A549 (cell line): ENCODE measurements around the gene TRMT2A. TPM values are rescaled to one million over a fixed set of nuclear protein-coding genes. Genes with fewer than 3 reads are reported as not detected.

ENCODE experiments used
- ATAC-seq, 2 experiments: fragments of 200-7000 bp in 1 of 2; fragments of >200 bp in 1 of 2; cut with Nextera tagmentation in 1 of 2; cut with Tn5 transposase in 1 of 2; 3 replicates each; pipeline versions ENCODE4 v1.8.0 to v1.9.1; 2018 to 2020; ENCODE audit warnings: mild to moderate bottlenecking in 1 of 2, moderate library complexity in 1 of 2
- CTCF ChIA-PET: fragments of 300-600 bp; sonication (Branson Sonifier 250); formaldehyde crosslinking; extraction: SDS; loops from one replicate; lab custom pipeline; 2021; ENCODE audit warnings: antibody characterized with exemption, inconsistent platforms; lab: Yijun Ruan, JAX
- POLR2A ChIA-PET: fragments of 350-600 bp; formaldehyde crosslinking; extraction: SDS; loops from one replicate; lab custom pipeline; 2021; ENCODE audit warnings: antibody characterized with exemption, inconsistent platforms; lab: Yijun Ruan, JAX
- DNase-seq, 2 experiments: peaks; one replicate each; pipeline versions ENCODE4 v3.0.0 to v3.0.0-alpha.2; 2011 to 2016; ENCODE audit warnings: low read depth in 1 of 2, low spot score in 1 of 2
- FAIRE-seq: peaks from 2 replicates; lab custom pipeline; 2011; peaks lifted over from hg19 to GRCh38; lab: Jason Lieb, UNC
- H3K27ac ChIP-seq, 2 experiments: fragments of >200 bp; sonication (Bioruptor Twin); formaldehyde crosslinking; 3 replicates each; pipeline ENCODE4 v1.5.1; 2016 to 2017
- H3K4me1 ChIP-seq: fragments of >200 bp; sonication (Bioruptor Twin); formaldehyde crosslinking; 3 replicates; pipeline ENCODE4 v1.6.1; 2016
- H3K4me2 ChIP-seq: fragments of >200 bp; sonication (Bioruptor Twin); formaldehyde crosslinking; 3 replicates; pipeline ENCODE4 v1.6.1; 2016
- H3K4me3 ChIP-seq: fragments of >200 bp; sonication (Bioruptor Twin); formaldehyde crosslinking; 3 replicates; pipeline ENCODE4 v1.5.1; 2016
- H3K9me3 ChIP-seq: fragments of >200 bp; sonication (Bioruptor Twin); formaldehyde crosslinking; 3 replicates; pipeline ENCODE4 v1.6.1; 2016
- BCL3 ChIP-seq: fragments of >200 bp; sonication (Bioruptor Twin); formaldehyde crosslinking; IDR thresholded peaks from 3 replicates; pipeline ENCODE4 v1.6.1; 2016
- CEBPB ChIP-seq, 2 experiments: fragments of >200 bp in 1 of 2; sonication (Bioruptor Twin) in 1 of 2; formaldehyde crosslinking in 1 of 2; IDR thresholded peaks; 2 replicates each; pipeline ENCODE4 v1.6.1; 2012 to 2016
- EHMT2 ChIP-seq: fragments of 200-600 bp; sonication (generic); IDR thresholded peaks from 2 replicates; pipeline ENCODE4 v1.6.1; 2016; ENCODE audit warnings: antibody characterized with exemption, low read depth, mild to moderate bottlenecking, moderate library complexity
- EP300 ChIP-seq, 2 experiments: fragments of >200 bp; sonication (Bioruptor Twin); formaldehyde crosslinking; IDR thresholded peaks; 2 replicates in 1 of 2; 3 replicates in 1 of 2; pipeline ENCODE4 v1.6.1; 2016 to 2017
- FOSL2 ChIP-seq, 2 experiments: fragments of 450-650 bp in 1 of 2; fragments of >200 bp in 1 of 2; sonication (Bioruptor Twin) in 1 of 2; formaldehyde crosslinking; IDR thresholded peaks; 2 replicates each; pipeline versions ENCODE4 v1.5.0 to v1.6.1; 2016 to 2020; ENCODE audit warnings: mild to moderate bottlenecking in 1 of 2, moderate library complexity in 1 of 2
- HES2 ChIP-seq: fragments of >200 bp; sonication (Bioruptor Twin); formaldehyde crosslinking; IDR thresholded peaks from 2 replicates; pipeline ENCODE4 v1.6.1; 2016
- HOXB5 ChIP-seq: fragments of 250-450 bp; sonication (Bioruptor Pico); IDR thresholded peaks from 2 replicates; pipeline ENCODE4 v1.5.0; 2020; ENCODE audit warnings: mild to moderate bottlenecking, moderate library complexity
- JUN ChIP-seq, 2 experiments: fragments of >200 bp; sonication (Bioruptor Twin); formaldehyde crosslinking; IDR thresholded peaks; 2 replicates in 1 of 2; 3 replicates in 1 of 2; pipeline ENCODE4 v1.6.1; 2016 to 2017
- JUNB ChIP-seq: fragments of >200 bp; sonication (Bioruptor Twin); formaldehyde crosslinking; IDR thresholded peaks from 2 replicates; pipeline ENCODE4 v1.6.1; 2016
- KDM5A ChIP-seq: fragments of 200-600 bp; sonication (generic); IDR thresholded peaks from 2 replicates; pipeline ENCODE4 v1.6.1; 2016; ENCODE audit warnings: antibody characterized with exemption, mild to moderate bottlenecking
- RARB ChIP-seq: fragments of 250-450 bp; sonication (Bioruptor Pico); IDR thresholded peaks from 2 replicates; pipeline ENCODE4 v1.8.0; 2021; ENCODE audit warnings: mild to moderate bottlenecking, moderate library complexity
- REST ChIP-seq: fragments of 200-600 bp; sonication (generic); IDR thresholded peaks from 2 replicates; pipeline ENCODE4 v1.6.1; 2016; ENCODE audit warnings: antibody characterized with exemption, mild to moderate bottlenecking, moderate library complexity
- RFX5 ChIP-seq: fragments of 450-650 bp; IDR thresholded peaks from 2 replicates; pipeline ENCODE4 v1.7.1; 2014; ENCODE audit warnings: antibody characterized with exemption, mild to moderate bottlenecking, moderate library complexity
- TP53 ChIP-seq: fragments of 250-450 bp; sonication (Bioruptor Pico); IDR thresholded peaks from 2 replicates; pipeline ENCODE4 v1.5.0; 2021; ENCODE audit warnings: mild to moderate bottlenecking, moderate library complexity
- ZNF302 ChIP-seq: fragments of 250-450 bp; sonication (Bioruptor Pico); IDR thresholded peaks from 2 replicates; pipeline ENCODE4 v1.9.0; 2021; ENCODE audit warnings: inconsistent platforms, mild to moderate bottlenecking, moderate library complexity
- WGBS: methylation state at CpG from one replicate; pipeline ENCODE4 v1.1.6; 2017; ENCODE audit errors: missing lambda C conversion rate; 5-methylcytosine and 5-hydroxymethylcytosine counted together
- polyA plus RNA-seq, 4 experiments: library from polyadenylated mRNA; depleted of rRNA in 3 of 4; stranded (reverse); fragments of >200 nt; fragmentation: RNase III in 1 of 4; extraction: RNeasy Plus Mini Kit Qiagen cat#74134 plus additional on column Dnase treatment in 1 of 4; gene quantifications; 2 replicates in 3 of 4; 3 replicates in 1 of 4; pipeline ENCODE4 v1.2.3, GENCODE V29; 2011 to 2017
- TF ChIP-seq, protein P1 (sequence below): fragments of >200 bp; sonication (Bioruptor Twin); formaldehyde crosslinking; IDR thresholded peaks from 3 replicates; pipeline ENCODE4 v1.5.1; 2016
- TF ChIP-seq, protein P2 (sequence below): fragments of 450-650 bp; IDR thresholded peaks from 2 replicates; pipeline ENCODE4 v1.6.1; 2014; ENCODE audit warnings: antibody characterized with exemption

TRMT2A gene
- polyA plus RNA-seq, 2 of the 4 experiments (the other 2 are of a cell fraction), result 12.3 to 28.8 TPM

DNA sequence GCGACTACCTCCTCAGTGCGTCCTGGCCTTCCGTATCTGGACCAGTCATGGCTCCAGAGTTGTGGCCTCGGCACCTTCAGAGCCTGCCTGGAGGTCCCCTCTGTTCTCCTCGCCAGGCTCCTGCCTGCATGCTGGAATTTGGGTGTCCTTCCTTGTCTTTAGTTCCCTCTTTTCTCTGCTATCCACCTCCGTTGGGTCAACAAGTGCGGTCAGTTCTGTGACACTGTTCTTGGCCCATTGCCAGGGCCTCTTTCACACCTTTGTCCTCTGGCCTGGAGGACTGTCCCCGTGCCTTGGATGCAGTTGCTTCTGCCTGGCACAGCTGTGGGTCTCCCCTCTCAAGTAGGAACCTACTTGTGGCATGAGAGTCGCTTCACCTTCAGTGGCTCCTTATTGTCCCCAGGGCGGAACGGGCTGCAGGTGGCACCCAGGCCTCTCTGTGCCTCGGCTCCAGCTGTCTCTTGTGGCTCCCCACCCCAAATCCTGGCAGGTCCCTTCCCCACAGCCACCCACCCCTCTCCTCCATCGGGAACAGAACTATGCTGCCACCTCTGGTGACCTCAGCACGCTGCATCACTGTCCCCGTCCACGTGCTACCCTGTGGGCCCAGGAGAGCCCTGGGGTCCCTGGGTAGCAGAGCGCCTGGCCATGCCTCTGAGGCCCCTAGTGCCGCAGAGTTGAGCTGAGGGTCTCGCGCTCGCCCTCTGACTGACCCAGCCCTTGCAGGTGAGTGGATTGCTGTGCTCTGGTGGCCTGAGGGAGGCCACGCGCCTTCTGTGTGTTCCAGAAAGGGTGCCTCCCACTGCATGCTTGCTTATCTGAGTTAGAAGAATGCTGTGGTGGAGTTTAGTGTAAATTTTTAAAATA is 32.2 kb downstream of the TRMT2A start:
- no peak overlapping the region for H3K4me2 ChIP-seq
- WGBS, result 89% methylated on average over 17 of the region's 23 CpGs
- TF ChIP-seq, protein P1, sequence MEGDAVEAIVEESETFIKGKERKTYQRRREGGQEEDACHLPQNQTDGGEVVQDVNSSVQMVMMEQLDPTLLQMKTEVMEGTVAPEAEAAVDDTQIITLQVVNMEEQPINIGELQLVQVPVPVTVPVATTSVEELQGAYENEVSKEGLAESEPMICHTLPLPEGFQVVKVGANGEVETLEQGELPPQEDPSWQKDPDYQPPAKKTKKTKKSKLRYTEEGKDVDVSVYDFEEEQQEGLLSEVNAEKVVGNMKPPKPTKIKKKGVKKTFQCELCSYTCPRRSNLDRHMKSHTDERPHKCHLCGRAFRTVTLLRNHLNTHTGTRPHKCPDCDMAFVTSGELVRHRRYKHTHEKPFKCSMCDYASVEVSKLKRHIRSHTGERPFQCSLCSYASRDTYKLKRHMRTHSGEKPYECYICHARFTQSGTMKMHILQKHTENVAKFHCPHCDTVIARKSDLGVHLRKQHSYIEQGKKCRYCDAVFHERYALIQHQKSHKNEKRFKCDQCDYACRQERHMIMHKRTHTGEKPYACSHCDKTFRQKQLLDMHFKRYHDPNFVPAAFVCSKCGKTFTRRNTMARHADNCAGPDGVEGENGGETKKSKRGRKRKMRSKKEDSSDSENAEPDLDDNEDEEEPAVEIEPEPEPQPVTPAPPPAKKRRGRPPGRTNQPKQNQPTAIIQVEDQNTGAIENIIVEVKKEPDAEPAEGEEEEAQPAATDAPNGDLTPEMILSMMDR, result peak; percentile 16; the same call in 1 of the 3 replicates
- TF ChIP-seq EHMT2, result no peak
- TF ChIP-seq, all 56 proteins: peak for 1
- ATAC-seq, result peak in 1 of 2 experiments; percentile 70; a peak in 3 of 6 replicates
- Histone ChIP-seq H3K27ac (no peak overlapping the region), H3K9me3 (no peaks in the 10 kb centered on the region), H3K4me3 (no peak overlapping the region), H3K4me1 (peaks cover 16% of the 10 kb centered on the region; the same call in 2 of the 3 replicates)
- no peak for FAIRE-seq
- ChIA-PET CTCF (interaction anchor here (0.9 kb wide), 1 partner anchor 26 kb away, joined by 3 read pairs; no protein-coding TSS in a partner anchor), POLR2A (no interaction called here)
- peak in 1 of 2 experiments; percentile 38 for DNase-seq

DNA sequence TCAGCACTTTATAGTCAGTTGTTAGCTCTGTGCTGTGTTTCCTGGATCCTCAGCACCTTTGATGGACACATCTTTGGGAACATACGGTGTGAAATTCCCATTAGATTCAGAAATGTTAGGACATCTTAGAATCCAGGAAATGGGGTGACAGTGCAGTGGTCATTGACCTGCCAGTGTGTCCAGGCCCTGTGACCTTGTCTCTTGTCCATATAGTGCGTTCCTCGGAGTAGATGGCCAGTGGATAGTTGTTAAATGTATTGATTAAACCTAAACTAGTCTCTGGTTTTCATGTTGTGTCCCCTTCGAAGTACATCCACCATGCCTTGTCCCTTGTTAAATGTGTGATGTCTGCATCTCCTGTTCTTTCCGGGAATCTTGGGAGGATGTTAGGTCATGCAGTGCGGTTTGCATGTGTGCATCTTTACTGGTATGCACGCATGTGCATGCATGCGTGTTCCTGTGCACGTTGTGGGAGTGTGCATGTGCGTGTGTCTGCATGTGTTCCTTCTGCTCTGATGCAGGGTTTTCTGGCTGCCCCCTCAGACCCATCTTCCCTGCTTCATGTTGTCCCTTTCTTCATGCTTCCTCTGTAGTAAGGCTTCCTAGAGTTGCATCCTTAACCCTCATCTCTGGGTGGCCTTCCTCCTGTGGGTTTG is 33.0 kb downstream of the TRMT2A start:
- ATAC-seq (no peak), DNase-seq (no peak), FAIRE-seq (no peak)
- ChIA-PET POLR2A (no interaction called here), CTCF (no interaction called here)
- no peak overlapping the region for H3K4me2 ChIP-seq
- H3K27ac ChIP-seq, result no peak overlapping the region
- TF ChIP-seq JUN (IDR thresholded peaks at IDR 0.05), result no peak
- no peak for TF ChIP-seq BCL3
- TF ChIP-seq FOSL2 (IDR thresholded peaks at IDR 0.05), result no peak
- no peak for TF ChIP-seq FOSL2 (CRISPR knock-in tag; IDR thresholded peaks at IDR 0.05)
- no peak for TF ChIP-seq TP53 (CRISPR knock-in tag)
- TF ChIP-seq RFX5, result no peak
- TF ChIP-seq CEBPB (IDR thresholded peaks at IDR 0.05), result no peak
- no peak for TF ChIP-seq KDM5A
- no peak for TF ChIP-seq RARB (CRISPR knock-in tag)
- TF ChIP-seq EHMT2, result no peak
- TF ChIP-seq EP300 (IDR thresholded peaks at IDR 0.05), result no peak
- TF ChIP-seq ZNF302, result no peak
- TF ChIP-seq, protein P1, result no peak
- no peak for TF ChIP-seq HOXB5
- no peak for TF ChIP-seq REST
- no peak for TF ChIP-seq HES2
- no peak for TF ChIP-seq JUNB
- TF ChIP-seq, protein P2, sequence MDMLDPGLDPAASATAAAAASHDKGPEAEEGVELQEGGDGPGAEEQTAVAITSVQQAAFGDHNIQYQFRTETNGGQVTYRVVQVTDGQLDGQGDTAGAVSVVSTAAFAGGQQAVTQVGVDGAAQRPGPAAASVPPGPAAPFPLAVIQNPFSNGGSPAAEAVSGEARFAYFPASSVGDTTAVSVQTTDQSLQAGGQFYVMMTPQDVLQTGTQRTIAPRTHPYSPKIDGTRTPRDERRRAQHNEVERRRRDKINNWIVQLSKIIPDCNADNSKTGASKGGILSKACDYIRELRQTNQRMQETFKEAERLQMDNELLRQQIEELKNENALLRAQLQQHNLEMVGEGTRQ, result no peak
- no peak overlapping the region for H3K4me3 ChIP-seq
- H3K4me1 ChIP-seq, result peaks cover 16% of the 10 kb centered on the region; the same call in 2 of the 3 replicates
- WGBS, result 96% methylated on average over 10 of the region's 10 CpGs
- H3K9me3 ChIP-seq, result no peaks in the 10 kb centered on the region
